Peyer's patch (tissue), 4 donors: ENCODE results near the gene C1R. TPM values are rescaled to one million over a fixed set of nuclear protein-coding genes. Genes with fewer than 3 reads are reported as not detected.
"Not testable (repeated sequence)": the region's sequence is repeated elsewhere in the genome, so short reads cannot be mapped to it uniquely, and the experiment has no call there.

Experiments used
- DNase-seq, 3 donors: peaks; one replicate each; pipeline ENCODE4 v3.0.0-alpha.2; 2017 to 2019
- H3K27ac ChIP-seq, 4 donors: fragments of 200-600 bp; sonication (generic); one replicate each; pipeline ENCODE4 v1.5.1; 2016 to 2019
- H3K27me3 ChIP-seq, 2 donors: fragments of 200-600 bp; sonication (generic); one replicate each; pipeline ENCODE4 v1.5.1; 2019
- H3K36me3 ChIP-seq, 3 donors: fragments of 200-600 bp; sonication (generic); one replicate each; pipeline ENCODE4 v1.5.1; 2016 to 2019
- H3K4me1 ChIP-seq, 4 donors: fragments of 200-600 bp; sonication (generic); one replicate each; pipeline ENCODE4 v1.5.1; 2016 to 2019
- H3K4me3 ChIP-seq, 4 donors: fragments of 200-600 bp; sonication (generic); 1 replicate in 3 of 4; 2 replicates in 1 of 4; pipeline ENCODE4 v1.5.1; 2016 to 2019; ENCODE audit warnings: mild to moderate bottlenecking in 1 of 4
- H3K9me3 ChIP-seq, 4 donors: fragments of 200-600 bp; sonication (generic); one replicate each; pipeline ENCODE4 v1.5.1; 2016 to 2019; ENCODE audit warnings: mild to moderate bottlenecking in 1 of 4
- POLR2A ChIP-seq, 2 donors: fragments of 450-650 bp; IDR thresholded peaks; one replicate each; pipeline ENCODE4 v1.5.1; 2017; ENCODE audit warnings: antibody characterized with exemption in 2 of 2, mild to moderate bottlenecking in 2 of 2, moderate library complexity in 2 of 2
- total RNA-seq, 4 donors: library from RNA; depleted of rRNA; stranded (reverse); fragments of >200 nt; gene quantifications; one replicate each; pipeline ENCODE4 v1.1.0, GENCODE V29; 2016
- TF ChIP-seq, protein P1 (sequence below), 6 experiments: fragments of 450-650 bp in 4 of 6; fragments of 200-600 bp in 2 of 6; sonication (generic) in 1 of 6; IDR thresholded peaks; one replicate each; pipeline ENCODE4 v1.5.1; 2017 to 2019; ENCODE audit warnings: antibody characterized with exemption in 6 of 6, mild to moderate bottlenecking in 3 of 6, moderate library complexity in 1 of 6

The C1R gene
- total RNA-seq, 4 donors from 2014 or later, result 27.5 to 151 (median 125) TPM

GRCh38 chr12:7047306-7047705, 44.9 kb downstream of the C1R start:
- H3K9me3 ChIP-seq, result no peaks in the 10 kb centered on the region
- DNase-seq, result no peak
- H3K4me1 ChIP-seq, result no peaks in the 10 kb centered on the region
- no peaks in the 10 kb centered on the region for H3K36me3 ChIP-seq
- H3K27ac ChIP-seq, result no peak overlapping the region
- no peaks in the 10 kb centered on the region for H3K27me3 ChIP-seq
- no peak overlapping the region for H3K4me3 ChIP-seq
- no peak for TF ChIP-seq POLR2A (IDR thresholded peaks at IDR 0.05)

DNA sequence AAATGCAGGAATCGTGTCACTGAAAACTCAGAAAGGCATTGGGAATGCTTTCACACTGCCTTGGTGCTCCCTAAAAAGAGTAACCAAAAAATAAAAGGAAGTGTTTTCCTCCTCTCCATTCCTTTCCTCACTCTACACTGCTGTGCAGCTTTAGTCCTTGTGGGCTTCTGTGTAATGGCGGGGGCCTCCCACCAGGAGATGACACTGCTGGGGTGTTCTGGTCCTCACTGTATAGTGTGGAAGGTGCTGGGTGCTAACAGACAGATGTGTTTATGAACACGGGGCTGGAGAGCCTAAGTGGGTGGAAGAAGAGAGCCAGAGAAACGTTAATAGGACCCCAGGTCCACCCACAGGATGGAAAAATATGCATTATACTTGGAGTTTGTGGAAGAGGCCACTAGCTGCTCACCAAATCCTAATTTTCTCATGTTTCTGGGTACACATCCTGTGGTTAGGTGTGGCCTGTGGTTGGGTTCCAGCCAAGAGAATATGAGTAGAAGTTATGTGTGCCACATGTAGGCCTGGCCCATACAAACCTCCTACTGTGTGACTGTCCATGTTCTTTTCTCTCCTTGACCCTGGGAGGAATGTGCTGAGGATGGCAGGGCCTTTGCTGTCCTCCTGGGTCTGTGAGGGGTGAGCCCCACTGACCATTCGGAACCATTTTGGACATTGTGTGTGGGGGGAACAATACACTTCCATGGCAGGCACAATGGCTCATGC, 45.7 kb downstream of the C1R start:
- no peak overlapping the region for H3K4me3 ChIP-seq
- no peaks in the 10 kb centered on the region for H3K9me3 ChIP-seq
- H3K27me3 ChIP-seq, result no peaks in the 10 kb centered on the region
- TF ChIP-seq, protein P1, sequence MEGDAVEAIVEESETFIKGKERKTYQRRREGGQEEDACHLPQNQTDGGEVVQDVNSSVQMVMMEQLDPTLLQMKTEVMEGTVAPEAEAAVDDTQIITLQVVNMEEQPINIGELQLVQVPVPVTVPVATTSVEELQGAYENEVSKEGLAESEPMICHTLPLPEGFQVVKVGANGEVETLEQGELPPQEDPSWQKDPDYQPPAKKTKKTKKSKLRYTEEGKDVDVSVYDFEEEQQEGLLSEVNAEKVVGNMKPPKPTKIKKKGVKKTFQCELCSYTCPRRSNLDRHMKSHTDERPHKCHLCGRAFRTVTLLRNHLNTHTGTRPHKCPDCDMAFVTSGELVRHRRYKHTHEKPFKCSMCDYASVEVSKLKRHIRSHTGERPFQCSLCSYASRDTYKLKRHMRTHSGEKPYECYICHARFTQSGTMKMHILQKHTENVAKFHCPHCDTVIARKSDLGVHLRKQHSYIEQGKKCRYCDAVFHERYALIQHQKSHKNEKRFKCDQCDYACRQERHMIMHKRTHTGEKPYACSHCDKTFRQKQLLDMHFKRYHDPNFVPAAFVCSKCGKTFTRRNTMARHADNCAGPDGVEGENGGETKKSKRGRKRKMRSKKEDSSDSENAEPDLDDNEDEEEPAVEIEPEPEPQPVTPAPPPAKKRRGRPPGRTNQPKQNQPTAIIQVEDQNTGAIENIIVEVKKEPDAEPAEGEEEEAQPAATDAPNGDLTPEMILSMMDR (IDR thresholded peaks at IDR 0.05), result no peak
- TF ChIP-seq POLR2A (IDR thresholded peaks at IDR 0.05), result no peak
- no peak overlapping the region for H3K27ac ChIP-seq
- no peaks in the 10 kb centered on the region for H3K36me3 ChIP-seq
- no peak for DNase-seq
- H3K4me1 ChIP-seq, result no peaks in the 10 kb centered on the region

DNA sequence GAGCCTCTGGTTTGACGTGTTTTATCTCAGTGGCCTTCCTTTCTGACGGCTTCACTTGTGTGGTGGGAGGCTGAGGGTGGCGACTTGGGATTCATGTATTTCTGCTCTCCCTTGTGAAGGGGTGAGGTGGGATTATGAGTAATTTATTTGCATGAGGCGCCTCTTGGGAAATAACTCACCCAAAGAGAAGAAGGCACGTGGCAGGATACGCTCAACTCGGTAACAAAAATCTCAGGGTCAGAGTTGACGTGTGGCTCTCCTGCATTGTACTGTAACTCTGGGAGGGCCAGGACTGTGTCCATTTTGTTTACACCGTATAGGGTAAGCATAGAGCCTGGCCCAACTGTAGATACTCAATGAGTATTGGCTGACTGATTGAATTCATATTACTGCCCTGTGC, 46.3 kb downstream of the C1R start:
- no peaks in the 10 kb centered on the region for H3K4me1 ChIP-seq
- DNase-seq, result no peak
- no peak overlapping the region for H3K27ac ChIP-seq
- no peaks in the 10 kb centered on the region for H3K36me3 ChIP-seq
- no peak overlapping the region for H3K4me3 ChIP-seq
- no peaks in the 10 kb centered on the region for H3K9me3 ChIP-seq
- TF ChIP-seq, protein P1 (IDR thresholded peaks at IDR 0.05), result no peak
- TF ChIP-seq POLR2A (IDR thresholded peaks at IDR 0.05), result no peak
- H3K27me3 ChIP-seq, result no peaks in the 10 kb centered on the region

DNA sequence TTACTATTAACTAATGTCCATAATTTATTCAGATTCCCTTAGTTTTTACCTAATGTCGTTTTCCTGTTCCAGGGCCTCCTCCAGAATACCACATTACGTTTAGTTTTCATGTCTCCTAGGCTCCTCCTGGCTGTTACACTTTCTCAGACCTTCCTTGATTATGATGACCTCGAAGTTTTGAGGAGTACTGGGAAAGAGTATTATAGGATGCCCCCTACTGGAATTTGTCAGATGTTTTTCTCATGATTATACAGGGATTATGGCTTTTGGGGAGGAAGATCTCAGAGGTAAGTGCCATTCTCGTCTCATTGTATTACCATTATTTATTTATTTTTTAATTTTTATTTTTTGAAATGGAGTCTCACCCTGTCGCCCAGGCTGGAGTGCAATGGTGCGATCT, 49.4 kb downstream of the C1R start:
- no peak for DNase-seq
- H3K4me3 ChIP-seq, result no peak overlapping the region
- no peaks in the 10 kb centered on the region for H3K27me3 ChIP-seq
- no peaks in the 10 kb centered on the region for H3K9me3 ChIP-seq
- H3K36me3 ChIP-seq, result no peaks in the 10 kb centered on the region
- no peak overlapping the region for H3K27ac ChIP-seq
- H3K4me1 ChIP-seq, result no peaks in the 10 kb centered on the region
- TF ChIP-seq POLR2A (IDR thresholded peaks at IDR 0.05), result no peak
- TF ChIP-seq, protein P1 (IDR thresholded peaks at IDR 0.05), result peak; percentile 16 to 83 (median 60)

DNA sequence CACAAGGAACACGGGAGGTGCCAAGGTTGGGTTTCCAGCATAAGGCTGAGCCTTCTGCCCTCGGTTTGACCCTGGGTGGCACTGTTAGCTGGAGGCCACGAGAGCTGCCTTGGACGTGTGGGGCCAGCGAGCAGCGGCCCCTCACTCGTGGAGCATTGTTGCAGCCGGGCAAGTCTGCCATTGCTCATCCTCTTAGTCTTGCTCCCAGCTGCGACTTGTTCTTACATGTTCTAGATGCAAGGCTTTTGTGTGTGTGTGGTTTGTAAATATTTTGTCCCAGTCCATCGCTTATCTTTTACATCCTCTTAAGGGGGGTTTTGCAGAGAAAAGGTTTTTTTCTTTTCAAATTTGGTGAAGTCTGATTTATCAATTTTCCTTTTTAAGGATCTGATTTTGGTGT, 52.8 kb downstream of the C1R start:
- no peak overlapping the region for H3K27ac ChIP-seq
- H3K4me3 ChIP-seq, result no peak overlapping the region
- DNase-seq, result no peak
- TF ChIP-seq POLR2A (IDR thresholded peaks at IDR 0.05), result no peak
- TF ChIP-seq, protein P1 (IDR thresholded peaks at IDR 0.05), result no peak
- no peaks in the 10 kb centered on the region for H3K4me1 ChIP-seq
- no peaks in the 10 kb centered on the region for H3K27me3 ChIP-seq
- no peaks in the 10 kb centered on the region for H3K36me3 ChIP-seq
- H3K9me3 ChIP-seq, result no peaks in the 10 kb centered on the region

GRCh38 chr12:7038591-7038990, 53.7 kb downstream of the C1R start:
- no peak for DNase-seq
- Histone ChIP-seq H3K4me3 (no peak overlapping the region), H3K9me3 (no peaks in the 10 kb centered on the region), H3K27me3 (no peaks in the 10 kb centered on the region), H3K4me1 (no peaks in the 10 kb centered on the region), H3K36me3 (no peaks in the 10 kb centered on the region), H3K27ac (no peak overlapping the region)
- TF ChIP-seq, protein P1 (IDR thresholded peaks at IDR 0.05), result no peak
- TF ChIP-seq POLR2A (IDR thresholded peaks at IDR 0.05), result no peak

GRCh38 chr12:7037411-7037810, 54.8 kb downstream of the C1R start:
- H3K36me3 ChIP-seq, H3K4me1 ChIP-seq, H3K27ac ChIP-seq, H3K27me3 ChIP-seq, DNase-seq, H3K9me3 ChIP-seq, H3K4me3 ChIP-seq: not testable (repeated sequence)
